WTC11 (cell line): ENCODE data around the gene CD226. TPM values are rescaled to one million over a fixed set of nuclear protein-coding genes. Genes with fewer than 3 reads are reported as not detected.

Source experiments
- ATAC-seq: fragments of 200-7000 bp; cut with Tn5 transposase; 2 replicates; pipeline ENCODE4 v1.10.0; 2021; ENCODE audit warnings: mild to moderate bottlenecking, moderate library complexity
- CTCF ChIA-PET: fragments of 300-600 bp; sonication (Branson Sonifier 250); formaldehyde crosslinking; loops from one replicate; lab custom pipeline; 2021; ENCODE audit warnings: antibody characterized with exemption; lab: Charles Lee
- POLR2A ChIA-PET: fragments of 350-600 bp; sonication (Branson Sonifier 250); formaldehyde crosslinking; loops from one replicate; lab custom pipeline; 2021; ENCODE audit warnings: antibody characterized with exemption; lab: Charles Lee
- DNase-seq: peaks from one replicate; pipeline ENCODE4 v3.0.0; 2021; ENCODE audit warnings: low spot score
- H3K27ac Mint-ChIP-seq: 2 replicates; pipeline ENCODE4 v1.8.0; 2021; ENCODE audit warnings: mixed read lengths
- H3K27me3 Mint-ChIP-seq: 2 replicates; pipeline ENCODE4 v1.8.0; 2021; ENCODE audit warnings: low read depth, mild to moderate bottlenecking, moderate library complexity, mixed read lengths
- H3K36me3 Mint-ChIP-seq: 2 replicates; pipeline ENCODE4 v1.8.0; 2021; ENCODE audit warnings: mixed read lengths
- H3K4me1 Mint-ChIP-seq: 2 replicates; pipeline ENCODE4 v1.8.0; 2022; ENCODE audit warnings: mixed read lengths
- H3K4me3 Mint-ChIP-seq: 2 replicates; pipeline ENCODE4 v1.8.0; 2021; ENCODE audit warnings: mild to moderate bottlenecking, moderate library complexity, mixed read lengths
- H3K9me3 Mint-ChIP-seq: 2 replicates; pipeline ENCODE4 v1.8.0; 2021; ENCODE audit warnings: mixed read lengths
- EMX1 ChIP-seq: fragments of 250-450 bp; sonication (Bioruptor Pico); IDR thresholded peaks from 2 replicates; pipeline ENCODE4 v1.8.0; 2021; ENCODE audit warnings: mild to moderate bottlenecking
- FOXJ3 ChIP-seq: sonication (generic); formaldehyde crosslinking; IDR thresholded peaks from 2 replicates; pipeline ENCODE4 v1.9.0; 2021; ENCODE audit warnings: missing genetic modification reagents, mild to moderate bottlenecking, borderline replicate concordance
- NFYB ChIP-seq: sonication (generic); formaldehyde crosslinking; conservative IDR thresholded peaks from 2 replicates; pipeline ENCODE4 v1.8.0; 2022; ENCODE audit warnings: low read depth, missing genetic modification reagents
- RORB ChIP-seq: fragments of 250-450 bp; sonication (Bioruptor Pico); IDR thresholded peaks from 2 replicates; pipeline ENCODE4 v1.9.0; 2021; ENCODE audit warnings: mild to moderate bottlenecking
- SMAD3 ChIP-seq: sonication (generic); formaldehyde crosslinking; IDR thresholded peaks from 2 replicates; pipeline ENCODE4 v1.8.0; 2022; ENCODE audit warnings: missing genetic modification reagents, mild to moderate bottlenecking, borderline replicate concordance
- TEAD1 ChIP-seq: sonication (generic); formaldehyde crosslinking; IDR thresholded peaks from 2 replicates; pipeline ENCODE4 v1.8.0; 2022; ENCODE audit warnings: mild to moderate bottlenecking, missing genetic modification reagents
- ZNF138 ChIP-seq: sonication (generic); formaldehyde crosslinking; conservative IDR thresholded peaks from 2 replicates; pipeline ENCODE4 v1.8.1; 2022; ENCODE audit warnings: mild to moderate bottlenecking, moderate library complexity, missing genetic modification reagents
- ZNF219 ChIP-seq: sonication (generic); formaldehyde crosslinking; IDR thresholded peaks from 2 replicates; pipeline ENCODE4 v1.8.0; 2023; ENCODE audit warnings: missing genetic modification reagents, mild to moderate bottlenecking, borderline replicate concordance
- ZNF416 ChIP-seq: fragments of 250-450 bp; sonication (Bioruptor Pico); IDR thresholded peaks from 2 replicates; pipeline ENCODE4 v1.9.0; 2021; ENCODE audit warnings: mild to moderate bottlenecking, inconsistent platforms
- total RNA-seq: library from RNA; stranded (reverse); gene quantifications from 3 replicates; pipeline ENCODE4 v1.2.3, GENCODE V29; 2021
- TF ChIP-seq, protein P1 (sequence below): fragments of 250-450 bp; sonication (Bioruptor Pico); conservative IDR thresholded peaks from 2 replicates; pipeline ENCODE4 v1.9.0; 2021; ENCODE audit warnings: mild to moderate bottlenecking
- TF ChIP-seq, protein P2 (sequence below): fragments of 250-450 bp; sonication (Bioruptor Pico); IDR thresholded peaks from 2 replicates; pipeline ENCODE4 v1.9.0; 2021; ENCODE audit warnings: mild to moderate bottlenecking, borderline replicate concordance
- TF ChIP-seq, protein P3 (sequence below): sonication (generic); formaldehyde crosslinking; conservative IDR thresholded peaks from 2 replicates; pipeline ENCODE4 v1.8.1; 2022; ENCODE audit warnings: mild to moderate bottlenecking, missing genetic modification reagents
- TF ChIP-seq, protein P4 (sequence below): sonication (generic); formaldehyde crosslinking; IDR thresholded peaks from 2 replicates; pipeline ENCODE4 v1.8.0; 2023; ENCODE audit warnings: mild to moderate bottlenecking, missing genetic modification reagents
- TF ChIP-seq, protein P5 (sequence below): sonication (generic); formaldehyde crosslinking; IDR thresholded peaks from 2 replicates; pipeline ENCODE4 v1.8.1; 2022; ENCODE audit warnings: missing genetic modification reagents, borderline replicate concordance
- TF ChIP-seq, protein P6 (sequence below): sonication (generic); formaldehyde crosslinking; IDR thresholded peaks from 2 replicates; pipeline ENCODE4 v1.8.1; 2023; ENCODE audit warnings: mild to moderate bottlenecking, moderate library complexity, missing genetic modification reagents

CD226 gene
- total RNA-seq, 1 experiment from 2014 or later: 0.24 TPM

DNA sequence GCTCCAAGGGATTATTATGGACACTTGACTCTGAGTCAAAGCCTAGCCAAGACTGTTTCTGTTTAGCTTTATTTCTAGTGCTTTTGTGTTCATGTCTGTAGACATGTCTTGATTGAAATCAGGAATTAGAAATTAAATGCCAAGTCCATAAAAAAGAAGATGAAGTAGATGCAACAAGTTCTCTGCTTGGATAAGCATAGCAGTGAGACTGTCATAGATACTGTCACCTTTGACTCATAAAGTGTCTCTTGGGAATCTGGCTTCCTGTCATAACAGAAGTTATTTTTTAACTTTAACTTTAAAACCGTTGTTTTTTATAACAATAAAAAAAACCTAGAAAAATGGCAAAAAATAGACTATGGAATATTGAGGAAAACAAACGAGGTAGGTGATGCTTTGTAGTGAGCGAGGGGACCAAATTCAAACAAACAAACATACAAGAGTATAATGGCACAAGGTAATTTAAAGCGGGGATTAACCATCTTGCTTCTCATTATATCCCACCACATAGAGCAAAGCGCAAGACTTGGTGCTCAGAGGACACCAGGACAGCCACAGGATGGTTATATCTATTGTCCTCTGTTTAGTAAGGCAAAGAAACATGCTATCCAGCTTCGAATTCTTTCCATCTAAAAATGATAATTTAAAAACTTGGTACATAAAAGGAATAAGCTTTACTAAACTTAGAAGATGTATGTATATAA, 64.6 kb downstream of the CD226 start:
- no peak for TF ChIP-seq SMAD3 (CRISPR knock-in tag)
- TF ChIP-seq, protein P1, sequence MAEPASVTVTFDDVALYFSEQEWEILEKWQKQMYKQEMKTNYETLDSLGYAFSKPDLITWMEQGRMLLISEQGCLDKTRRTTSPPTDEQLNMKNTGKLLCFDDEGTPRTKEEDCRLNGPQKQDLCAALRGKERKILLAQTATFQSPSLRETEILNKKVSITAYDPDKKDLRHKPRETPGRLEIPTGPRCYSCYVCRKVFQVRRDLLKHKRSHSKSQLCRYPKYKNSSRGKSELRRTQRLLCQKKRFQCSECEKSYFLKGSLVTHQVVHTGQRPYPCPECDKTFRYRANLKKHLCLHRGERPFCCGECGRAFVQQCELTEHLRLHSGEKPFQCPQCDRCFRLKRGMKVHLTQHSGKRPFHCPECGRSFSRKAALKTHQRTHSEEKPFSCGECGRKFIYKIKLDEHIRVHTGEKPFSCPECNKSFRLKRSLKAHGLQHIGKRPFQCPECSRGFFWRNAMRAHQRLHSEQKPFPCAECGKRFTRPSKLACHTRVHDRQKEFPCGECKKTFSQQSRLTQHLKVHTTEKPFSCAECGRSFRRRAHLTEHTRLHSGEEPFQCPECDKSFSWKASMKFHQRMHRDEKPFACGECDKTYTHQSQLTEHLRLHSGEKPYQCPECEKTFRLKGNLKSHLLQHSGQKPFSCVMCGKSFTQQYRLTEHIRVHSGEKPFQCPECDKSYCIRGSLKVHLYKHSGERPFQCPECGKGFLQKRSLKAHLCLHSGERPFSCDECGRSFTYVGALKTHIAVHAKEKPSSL: no peak
- no peak for TF ChIP-seq TEAD1 (CRISPR knock-in tag)
- TF ChIP-seq RORB (CRISPR knock-in tag): no peak
- TF ChIP-seq, protein P2, sequence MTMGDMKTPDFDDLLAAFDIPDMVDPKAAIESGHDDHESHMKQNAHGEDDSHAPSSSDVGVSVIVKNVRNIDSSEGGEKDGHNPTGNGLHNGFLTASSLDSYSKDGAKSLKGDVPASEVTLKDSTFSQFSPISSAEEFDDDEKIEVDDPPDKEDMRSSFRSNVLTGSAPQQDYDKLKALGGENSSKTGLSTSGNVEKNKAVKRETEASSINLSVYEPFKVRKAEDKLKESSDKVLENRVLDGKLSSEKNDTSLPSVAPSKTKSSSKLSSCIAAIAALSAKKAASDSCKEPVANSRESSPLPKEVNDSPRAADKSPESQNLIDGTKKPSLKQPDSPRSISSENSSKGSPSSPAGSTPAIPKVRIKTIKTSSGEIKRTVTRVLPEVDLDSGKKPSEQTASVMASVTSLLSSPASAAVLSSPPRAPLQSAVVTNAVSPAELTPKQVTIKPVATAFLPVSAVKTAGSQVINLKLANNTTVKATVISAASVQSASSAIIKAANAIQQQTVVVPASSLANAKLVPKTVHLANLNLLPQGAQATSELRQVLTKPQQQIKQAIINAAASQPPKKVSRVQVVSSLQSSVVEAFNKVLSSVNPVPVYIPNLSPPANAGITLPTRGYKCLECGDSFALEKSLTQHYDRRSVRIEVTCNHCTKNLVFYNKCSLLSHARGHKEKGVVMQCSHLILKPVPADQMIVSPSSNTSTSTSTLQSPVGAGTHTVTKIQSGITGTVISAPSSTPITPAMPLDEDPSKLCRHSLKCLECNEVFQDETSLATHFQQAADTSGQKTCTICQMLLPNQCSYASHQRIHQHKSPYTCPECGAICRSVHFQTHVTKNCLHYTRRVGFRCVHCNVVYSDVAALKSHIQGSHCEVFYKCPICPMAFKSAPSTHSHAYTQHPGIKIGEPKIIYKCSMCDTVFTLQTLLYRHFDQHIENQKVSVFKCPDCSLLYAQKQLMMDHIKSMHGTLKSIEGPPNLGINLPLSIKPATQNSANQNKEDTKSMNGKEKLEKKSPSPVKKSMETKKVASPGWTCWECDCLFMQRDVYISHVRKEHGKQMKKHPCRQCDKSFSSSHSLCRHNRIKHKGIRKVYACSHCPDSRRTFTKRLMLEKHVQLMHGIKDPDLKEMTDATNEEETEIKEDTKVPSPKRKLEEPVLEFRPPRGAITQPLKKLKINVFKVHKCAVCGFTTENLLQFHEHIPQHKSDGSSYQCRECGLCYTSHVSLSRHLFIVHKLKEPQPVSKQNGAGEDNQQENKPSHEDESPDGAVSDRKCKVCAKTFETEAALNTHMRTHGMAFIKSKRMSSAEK: no peak
- TF ChIP-seq, protein P3, sequence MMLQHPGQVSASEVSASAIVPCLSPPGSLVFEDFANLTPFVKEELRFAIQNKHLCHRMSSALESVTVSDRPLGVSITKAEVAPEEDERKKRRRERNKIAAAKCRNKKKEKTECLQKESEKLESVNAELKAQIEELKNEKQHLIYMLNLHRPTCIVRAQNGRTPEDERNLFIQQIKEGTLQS: no peak
- TF ChIP-seq EMX1 (CRISPR knock-in tag): no peak
- TF ChIP-seq, protein P4, sequence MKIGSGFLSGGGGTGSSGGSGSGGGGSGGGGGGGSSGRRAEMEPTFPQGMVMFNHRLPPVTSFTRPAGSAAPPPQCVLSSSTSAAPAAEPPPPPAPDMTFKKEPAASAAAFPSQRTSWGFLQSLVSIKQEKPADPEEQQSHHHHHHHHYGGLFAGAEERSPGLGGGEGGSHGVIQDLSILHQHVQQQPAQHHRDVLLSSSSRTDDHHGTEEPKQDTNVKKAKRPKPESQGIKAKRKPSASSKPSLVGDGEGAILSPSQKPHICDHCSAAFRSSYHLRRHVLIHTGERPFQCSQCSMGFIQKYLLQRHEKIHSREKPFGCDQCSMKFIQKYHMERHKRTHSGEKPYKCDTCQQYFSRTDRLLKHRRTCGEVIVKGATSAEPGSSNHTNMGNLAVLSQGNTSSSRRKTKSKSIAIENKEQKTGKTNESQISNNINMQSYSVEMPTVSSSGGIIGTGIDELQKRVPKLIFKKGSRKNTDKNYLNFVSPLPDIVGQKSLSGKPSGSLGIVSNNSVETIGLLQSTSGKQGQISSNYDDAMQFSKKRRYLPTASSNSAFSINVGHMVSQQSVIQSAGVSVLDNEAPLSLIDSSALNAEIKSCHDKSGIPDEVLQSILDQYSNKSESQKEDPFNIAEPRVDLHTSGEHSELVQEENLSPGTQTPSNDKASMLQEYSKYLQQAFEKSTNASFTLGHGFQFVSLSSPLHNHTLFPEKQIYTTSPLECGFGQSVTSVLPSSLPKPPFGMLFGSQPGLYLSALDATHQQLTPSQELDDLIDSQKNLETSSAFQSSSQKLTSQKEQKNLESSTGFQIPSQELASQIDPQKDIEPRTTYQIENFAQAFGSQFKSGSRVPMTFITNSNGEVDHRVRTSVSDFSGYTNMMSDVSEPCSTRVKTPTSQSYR (CRISPR knock-in tag): no peak
- TF ChIP-seq ZNF416 (CRISPR knock-in tag): no peak
- TF ChIP-seq ZNF219: no peak
- no peak for TF ChIP-seq FOXJ3 (CRISPR knock-in tag)
- no peak for TF ChIP-seq ZNF138 (CRISPR knock-in tag)
- TF ChIP-seq NFYB (CRISPR knock-in tag): no peak
- CTCF ChIA-PET: no interaction called here
- Mint-ChIP-seq H3K36me3 (peaks cover 4% of the 10 kb centered on the region; the same call in 1 of the 2 replicates), H3K9me3 (peaks cover 12% of the 10 kb centered on the region), H3K27ac (no peak overlapping the region), H3K27me3 (no peaks in the 10 kb centered on the region), H3K4me3 (no peak overlapping the region), H3K4me1 (peaks cover 40% of the 10 kb centered on the region)
- DNase-seq: no peak
- ATAC-seq: no peak
- POLR2A ChIA-PET: no interaction called here

DNA sequence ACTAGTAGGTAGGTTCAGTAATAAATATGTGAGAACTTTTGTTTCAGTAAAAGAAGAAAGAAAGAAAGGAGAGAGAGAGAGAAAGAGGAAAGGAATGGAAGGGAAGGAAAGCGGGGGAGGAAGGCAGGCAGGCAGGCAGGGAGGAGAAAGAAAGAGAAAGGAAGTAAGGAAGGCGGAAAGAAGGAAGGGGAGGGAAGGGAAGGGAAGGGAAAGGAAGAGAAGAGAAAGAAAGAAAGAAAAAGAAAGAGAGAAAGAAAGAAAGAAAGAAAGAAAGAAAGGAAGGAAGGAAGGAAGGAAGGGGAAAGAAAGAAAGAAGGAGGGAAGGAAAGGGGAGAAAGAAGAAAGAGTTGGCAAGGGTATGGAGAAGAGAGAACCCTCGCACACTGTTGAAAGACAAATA, 67.6 kb downstream of the CD226 start:
- Mint-ChIP-seq H3K9me3 (peaks cover 12% of the 10 kb centered on the region), H3K36me3 (peaks cover 4% of the 10 kb centered on the region; the same call in 1 of the 2 replicates), H3K4me1 (peaks cover 46% of the 10 kb centered on the region), H3K27ac (peak overlapping the region; percentile 96), H3K27me3 (no peaks in the 10 kb centered on the region), H3K4me3 (no peak overlapping the region)
- ChIA-PET POLR2A (no interaction called here), CTCF (no interaction called here)
- TF ChIP-seq, protein P5, sequence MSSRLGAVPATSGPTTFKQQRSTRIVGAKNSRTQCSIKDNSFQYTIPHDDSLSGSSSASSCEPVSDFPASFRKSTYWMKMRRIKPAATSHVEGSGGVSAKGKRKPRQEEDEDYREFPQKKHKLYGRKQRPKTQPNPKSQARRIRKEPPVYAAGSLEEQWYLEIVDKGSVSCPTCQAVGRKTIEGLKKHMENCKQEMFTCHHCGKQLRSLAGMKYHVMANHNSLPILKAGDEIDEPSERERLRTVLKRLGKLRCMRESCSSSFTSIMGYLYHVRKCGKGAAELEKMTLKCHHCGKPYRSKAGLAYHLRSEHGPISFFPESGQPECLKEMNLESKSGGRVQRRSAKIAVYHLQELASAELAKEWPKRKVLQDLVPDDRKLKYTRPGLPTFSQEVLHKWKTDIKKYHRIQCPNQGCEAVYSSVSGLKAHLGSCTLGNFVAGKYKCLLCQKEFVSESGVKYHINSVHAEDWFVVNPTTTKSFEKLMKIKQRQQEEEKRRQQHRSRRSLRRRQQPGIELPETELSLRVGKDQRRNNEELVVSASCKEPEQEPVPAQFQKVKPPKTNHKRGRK (CRISPR knock-in tag): peak; percentile 85
- TF ChIP-seq, protein P6, sequence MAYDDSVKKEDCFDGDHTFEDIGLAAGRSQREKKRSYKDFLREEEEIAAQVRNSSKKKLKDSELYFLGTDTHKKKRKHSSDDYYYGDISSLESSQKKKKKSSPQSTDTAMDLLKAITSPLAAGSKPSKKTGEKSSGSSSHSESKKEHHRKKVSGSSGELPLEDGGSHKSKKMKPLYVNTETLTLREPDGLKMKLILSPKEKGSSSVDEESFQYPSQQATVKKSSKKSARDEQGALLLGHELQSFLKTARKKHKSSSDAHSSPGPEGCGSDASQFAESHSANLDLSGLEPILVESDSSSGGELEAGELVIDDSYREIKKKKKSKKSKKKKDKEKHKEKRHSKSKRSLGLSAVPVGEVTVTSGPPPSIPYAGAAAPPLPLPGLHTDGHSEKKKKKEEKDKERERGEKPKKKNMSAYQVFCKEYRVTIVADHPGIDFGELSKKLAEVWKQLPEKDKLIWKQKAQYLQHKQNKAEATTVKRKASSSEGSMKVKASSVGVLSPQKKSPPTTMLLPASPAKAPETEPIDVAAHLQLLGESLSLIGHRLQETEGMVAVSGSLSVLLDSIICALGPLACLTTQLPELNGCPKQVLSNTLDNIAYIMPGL: no peak
- no peak for DNase-seq
- ATAC-seq: no peak
